Smooth muscle cell (in vitro differentiated cells): ENCODE data around the gene RIMBP2. TPM values are rescaled to one million over a fixed set of nuclear protein-coding genes. Genes with fewer than 3 reads are reported as not detected.

Experiments used
- DNase-seq: peaks from one replicate; lab custom pipeline; 2025; ENCODE audit not compliant: unreplicated experiment; lab: John Stamatoyannopoulos, UW
- H2AFZ ChIP-seq: fragments of 200-600 bp; sonication (generic); 2 replicates; pipeline ENCODE4 v1.6.0; 2016; ENCODE audit warnings: antibody characterized with exemption, low read depth, mild to moderate bottlenecking
- H3F3A ChIP-seq: fragments of 200-600 bp; sonication (generic); 2 replicates; pipeline ENCODE4 v1.6.0; 2017; ENCODE audit warnings: antibody characterized with exemption, low read depth
- H3K27ac ChIP-seq: fragments of 200-600 bp; sonication (generic); 2 replicates; pipeline ENCODE4 v1.5.1; 2016; ENCODE audit warnings: low read depth, mild to moderate bottlenecking
- H3K27me3 ChIP-seq: fragments of 200-600 bp; sonication (generic); 2 replicates; pipeline ENCODE4 v1.6.1; 2016; ENCODE audit warnings: low read depth, mild to moderate bottlenecking
- H3K36me3 ChIP-seq: fragments of 200-600 bp; sonication (generic); 2 replicates; pipeline ENCODE4 v1.5.1; 2016; ENCODE audit warnings: low read depth
- H3K4me1 ChIP-seq: fragments of 200-600 bp; sonication (generic); 2 replicates; pipeline ENCODE4 v1.5.1; 2016; ENCODE audit warnings: low read depth
- H3K4me2 ChIP-seq: fragments of 200-600 bp; sonication (generic); 2 replicates; pipeline ENCODE4 v1.6.0; 2016; ENCODE audit warnings: mild to moderate bottlenecking
- H3K4me3 ChIP-seq: fragments of 200-600 bp; sonication (generic); 2 replicates; pipeline ENCODE4 v1.5.1; 2016; ENCODE audit warnings: mild to moderate bottlenecking
- H3K79me2 ChIP-seq: fragments of 200-600 bp; sonication (generic); 2 replicates; pipeline ENCODE4 v1.6.0; 2016; ENCODE audit warnings: low read depth, mild to moderate bottlenecking
- H3K9ac ChIP-seq: fragments of 200-600 bp; sonication (generic); 2 replicates; pipeline ENCODE4 v1.6.0; 2016; ENCODE audit warnings: low read depth
- H3K9me3 ChIP-seq: fragments of 200-600 bp; sonication (generic); replicated peaks from 2 replicates; pipeline ENCODE4 v1.5.1; 2016; ENCODE audit warnings: low read depth
- H4K20me1 ChIP-seq: fragments of 200-600 bp; sonication (generic); 2 replicates; pipeline ENCODE4 v1.6.0; 2016; ENCODE audit warnings: low read depth
- CTCF ChIP-seq: fragments of 200-600 bp; sonication (generic); IDR thresholded peaks from 2 replicates; pipeline ENCODE4 v1.5.1; 2017; ENCODE audit warnings: borderline replicate concordance, mild to moderate bottlenecking, antibody characterized with exemption; ENCODE audit not compliant: insufficient read depth, poor library complexity, severe bottlenecking
- WGBS: methylation state at CpG from one replicate; pipeline ENCODE4 v1.1.7; 2016; ENCODE audit warnings: low lambda C conversion rate; 5-methylcytosine and 5-hydroxymethylcytosine counted together
- polyA plus RNA-seq: library from polyadenylated mRNA; unstranded; fragments of >200 nt; fragmentation: Nextera tagmentation; extraction: Ambion mirVana; gene quantifications from 2 replicates; pipeline ENCODE4 v1.2.1, GENCODE V29; 2016
- total RNA-seq: library from RNA; depleted of rRNA; stranded (reverse); fragments of >200 nt; gene quantifications from 2 replicates; pipeline ENCODE4 v1.2.3, GENCODE V29; 2014

The RIMBP2 gene
- total and polyA plus RNA-seq, 2 experiments from 2014 or later, result 2.3 TPM; not detected in 1

GRCh38 chr12:130504110-130504839, 211.8 kb downstream of the RIMBP2 start:
- no peak for TF ChIP-seq CTCF
- Histone ChIP-seq H3F3A (no peaks in the 10 kb centered on the region), H3K9me3 (no peaks in the 10 kb centered on the region), H3K4me1 (peaks cover 11% of the 10 kb centered on the region), H3K27me3 (no peaks in the 10 kb centered on the region), H3K79me2 (no peaks in the 10 kb centered on the region), H4K20me1 (no peaks in the 10 kb centered on the region), H3K4me2 (no peak overlapping the region), H2AFZ (no peak overlapping the region), H3K27ac (no peak overlapping the region), H3K36me3 (no peaks in the 10 kb centered on the region), H3K4me3 (no peak overlapping the region), H3K9ac (no peak overlapping the region)
- DNase-seq, result no peak
- WGBS, result 80% methylated on average over 18 of the region's 18 CpGs

GRCh38 chr12:130501821-130502220, 214.3 kb downstream of the RIMBP2 start:
- Histone ChIP-seq H4K20me1 (no peaks in the 10 kb centered on the region), H3K36me3 (no peaks in the 10 kb centered on the region), H2AFZ (no peak overlapping the region), H3F3A (no peaks in the 10 kb centered on the region), H3K27me3 (no peaks in the 10 kb centered on the region), H3K4me2 (no peak overlapping the region), H3K9me3 (no peaks in the 10 kb centered on the region), H3K4me3 (no peak overlapping the region), H3K27ac (no peak overlapping the region), H3K9ac (no peak overlapping the region), H3K4me1 (peaks cover 11% of the 10 kb centered on the region), H3K79me2 (no peaks in the 10 kb centered on the region)
- no peak for DNase-seq
- no peak for TF ChIP-seq CTCF
- WGBS, result 94% methylated on average over 8 of the region's 8 CpGs

GRCh38 chr12:130500835-130501330, 215.2 kb downstream of the RIMBP2 start:
- TF ChIP-seq CTCF, result no peak
- H4K20me1 ChIP-seq, result no peaks in the 10 kb centered on the region
- H3K9ac ChIP-seq, result no peak overlapping the region
- no peaks in the 10 kb centered on the region for H3K9me3 ChIP-seq
- no peak for DNase-seq
- H3K27ac ChIP-seq, result no peak overlapping the region
- H3K4me2 ChIP-seq, result no peak overlapping the region
- H3K4me1 ChIP-seq, result peaks cover 11% of the 10 kb centered on the region
- H3K36me3 ChIP-seq, result no peaks in the 10 kb centered on the region
- H3K27me3 ChIP-seq, result no peaks in the 10 kb centered on the region
- 89% methylated on average over 16 of the region's 16 CpGs for WGBS
- no peak overlapping the region for H3K4me3 ChIP-seq
- H3F3A ChIP-seq, result no peaks in the 10 kb centered on the region
- H3K79me2 ChIP-seq, result no peaks in the 10 kb centered on the region
- no peak overlapping the region for H2AFZ ChIP-seq

- no peak for DNase-seq
- Histone ChIP-seq H3K79me2 (no peaks in the 10 kb centered on the region), H3K9me3 (no peaks in the 10 kb centered on the region), H2AFZ (no peak overlapping the region), H3K36me3 (no peaks in the 10 kb centered on the region), H4K20me1 (no peaks in the 10 kb centered on the region), H3K4me2 (no peak overlapping the region), H3F3A (no peaks in the 10 kb centered on the region), H3K27ac (no peak overlapping the region), H3K27me3 (no peaks in the 10 kb centered on the region), H3K4me1 (peaks cover 10% of the 10 kb centered on the region), H3K9ac (no peak overlapping the region), H3K4me3 (no peak overlapping the region)
- WGBS, result 70% methylated on average over 4 of the region's 4 CpGs
- no peak for TF ChIP-seq CTCF
Measured at GRCh38 chr12:130499474-130499873, 216.6 kb downstream of the RIMBP2 start.
